CD8-positive, alpha-beta memory T cell (primary cell): ENCODE results near the gene UMAD1. TPM values are rescaled to one million over a fixed set of nuclear protein-coding genes. Genes with fewer than 3 reads are reported as not detected.

Experiments used
- CTCF ChIA-PET: fragments of 350-600 bp; sonication (Branson Sonifier 250); formaldehyde crosslinking; loops from one replicate; lab custom pipeline; 2021; ENCODE audit warnings: antibody characterized with exemption; lab: Charles Lee
- POLR2A ChIA-PET: fragments of 350-600 bp; sonication (Branson Sonifier 250); formaldehyde crosslinking; loops from one replicate; lab custom pipeline; 2021; ENCODE audit warnings: antibody characterized with exemption; lab: Charles Lee
- DNase-seq, 5 donors: peaks; one replicate each; pipeline versions ENCODE4 v3.0.0 to v3.0.0-alpha.2; 2020 to 2022; ENCODE audit warnings: mixed read lengths in 1 of 5
- H3K27ac ChIP-seq: one replicate; pipeline ENCODE4 v1.7.0; 2013; ENCODE audit warnings: low read depth, mild to moderate bottlenecking, low read length, moderate library complexity
- H3K27me3 ChIP-seq: 2 replicates; pipeline ENCODE4 v1.7.0; 2013; ENCODE audit warnings: low read length, mild to moderate bottlenecking; ENCODE audit not compliant: insufficient read depth, poor library complexity, severe bottlenecking
- H3K36me3 ChIP-seq: 2 replicates; pipeline ENCODE4 v1.7.0; 2013; ENCODE audit warnings: mild to moderate bottlenecking, low read length, moderate library complexity; ENCODE audit not compliant: insufficient read depth
- H3K4me1 ChIP-seq: 2 replicates; pipeline ENCODE4 v1.7.0; 2013; ENCODE audit warnings: mild to moderate bottlenecking, low read length, moderate library complexity; ENCODE audit not compliant: insufficient read depth
- H3K4me3 ChIP-seq: 2 replicates; pipeline ENCODE4 v1.7.0; 2013; ENCODE audit warnings: mild to moderate bottlenecking, low read length
- H3K9me3 ChIP-seq: 2 replicates; pipeline ENCODE4 v1.7.0; 2013; ENCODE audit warnings: mild to moderate bottlenecking, low read length
- H3K27ac Mint-ChIP-seq, 8 donors: one replicate each; pipeline ENCODE4 v1.8.0; 2020 to 2021; ENCODE audit warnings: mixed read lengths in 8 of 8, mild to moderate bottlenecking in 6 of 8, inconsistent platforms in 3 of 8, moderate library complexity in 3 of 8
- H3K27me3 Mint-ChIP-seq, 2 donors: one replicate each; pipeline ENCODE4 v1.8.0; 2020 to 2021; ENCODE audit warnings: mixed read lengths in 2 of 2, mild to moderate bottlenecking in 1 of 2, moderate library complexity in 1 of 2
- H3K36me3 Mint-ChIP-seq, 3 donors: one replicate each; pipeline ENCODE4 v1.8.0; 2020 to 2021; ENCODE audit warnings: mixed read lengths in 3 of 3, inconsistent platforms in 1 of 3, mild to moderate bottlenecking in 1 of 3
- H3K4me1 Mint-ChIP-seq, 3 donors: one replicate each; pipeline ENCODE4 v1.8.0; 2020 to 2021; ENCODE audit warnings: mixed read lengths in 3 of 3, inconsistent platforms in 1 of 3, mild to moderate bottlenecking in 1 of 3
- H3K4me3 Mint-ChIP-seq, 7 donors: one replicate each; pipeline ENCODE4 v1.8.0; 2020 to 2021; ENCODE audit warnings: mixed read lengths in 7 of 7, mild to moderate bottlenecking in 6 of 7, moderate library complexity in 4 of 7, inconsistent platforms in 2 of 7
- H3K9me3 Mint-ChIP-seq, 5 donors: one replicate each; pipeline ENCODE4 v1.8.0; 2020 to 2022; ENCODE audit warnings: mixed read lengths in 5 of 5, mild to moderate bottlenecking in 3 of 5, moderate library complexity in 2 of 5, inconsistent platforms in 1 of 5
- polyA plus RNA-seq: library from polyadenylated mRNA; unstranded; fragments of 300-500 nt; fragmentation: Illumina TruSeq; gene quantifications from one replicate; pipeline ENCODE4 v1.2.3, GENCODE V29; 2021
- total RNA-seq, 2 experiments: library from RNA; stranded (reverse); gene quantifications; one replicate each; pipeline ENCODE4 v1.2.3, GENCODE V29; 2021

UMAD1 gene
- total and polyA plus RNA-seq, 3 experiments from 2014 or later, result 13.5 to 27.4 (median 14.8) TPM

- Histone ChIP-seq H3K9me3 (no peaks in the 10 kb centered on the region), H3K27me3 (no peaks in the 10 kb centered on the region), H3K4me1 (peaks cover 13% of the 10 kb centered on the region), H3K4me3 (no peak overlapping the region), H3K27ac (no peak overlapping the region), H3K36me3 (no peaks in the 10 kb centered on the region)
- ChIA-PET CTCF (interaction anchor here (1.0 to 2.1 kb wide), 12 partner anchors 33 to 536 kb away, joined by 3 to 16 read pairs (median 4); partner anchors contain the start of gene GLCCI1), POLR2A (no interaction called here)
- no peak for DNase-seq
- peaks cover 34 to 43% (median 35%) of the 10 kb centered on the region in 3 donors for H3K4me1 Mint-ChIP-seq
- no peaks in the 10 kb centered on the region for H3K27me3 Mint-ChIP-seq
- no peak overlapping the region for H3K4me3 Mint-ChIP-seq
- H3K9me3 Mint-ChIP-seq, result peaks cover 3 to 8% (median 4%) of the 10 kb centered on the region in 5 donors
- peak overlapping the region in 1 of 8 donors; percentile 51 for H3K27ac Mint-ChIP-seq
- H3K36me3 Mint-ChIP-seq, result peaks cover 5 to 10% (median 7%) of the 10 kb centered on the region in 3 donors
Measured at GRCh38 chr7:7681936-7682329, 41.4 kb downstream of the UMAD1 start.

GRCh38 chr7:7682861-7683260 is 42.3 kb downstream of the UMAD1 start:
- Histone ChIP-seq H3K36me3 (no peaks in the 10 kb centered on the region), H3K27me3 (no peaks in the 10 kb centered on the region), H3K4me1 (peaks cover 13% of the 10 kb centered on the region), H3K4me3 (no peak overlapping the region), H3K9me3 (no peaks in the 10 kb centered on the region), H3K27ac (no peak overlapping the region)
- peak overlapping the region in 2 of 7 donors; percentile 19 to 38 for H3K4me3 Mint-ChIP-seq
- ChIA-PET POLR2A (no interaction called here), CTCF (no interaction called here)
- peaks cover 2 to 9% (median 3%) of the 10 kb centered on the region in 3 donors for H3K36me3 Mint-ChIP-seq
- H3K4me1 Mint-ChIP-seq, result peaks cover 39 to 50% (median 40%) of the 10 kb centered on the region in 3 donors
- peaks cover 2 to 3% (median 2%) of the 10 kb centered on the region in 5 donors for H3K9me3 Mint-ChIP-seq
- no peaks in the 10 kb centered on the region for H3K27me3 Mint-ChIP-seq
- H3K27ac Mint-ChIP-seq, result no peak overlapping the region
- DNase-seq, result no peak

GRCh38 chr7:7686811-7687508 is 46.4 kb downstream of the UMAD1 start:
- peak overlapping the region in 2 of 8 donors; percentile 13 to 38 for H3K27ac Mint-ChIP-seq
- ChIA-PET CTCF (interaction anchor here (1.0 kb wide), 1 partner anchor 10 kb away, joined by 3 read pairs; no protein-coding TSS in a partner anchor), POLR2A (no interaction called here)
- Histone ChIP-seq H3K4me3 (no peak overlapping the region), H3K36me3 (no peaks in the 10 kb centered on the region), H3K9me3 (no peaks in the 10 kb centered on the region), H3K4me1 (peaks cover 5% of the 10 kb centered on the region), H3K27me3 (no peaks in the 10 kb centered on the region), H3K27ac (no peak overlapping the region)
- no peak overlapping the region for H3K4me3 Mint-ChIP-seq
- DNase-seq, result no peak
- H3K9me3 Mint-ChIP-seq, result no peaks in the 10 kb centered on the region
- peaks cover 0 to 8% (median 5%) of the 10 kb centered on the region in 3 donors for H3K36me3 Mint-ChIP-seq
- peaks cover 21 to 41% (median 25%) of the 10 kb centered on the region in 3 donors for H3K4me1 Mint-ChIP-seq
- H3K27me3 Mint-ChIP-seq, result no peaks in the 10 kb centered on the region

GRCh38 chr7:7687800-7688199 is 47.2 kb downstream of the UMAD1 start:
- Histone ChIP-seq H3K9me3 (no peaks in the 10 kb centered on the region), H3K27me3 (no peaks in the 10 kb centered on the region), H3K4me3 (no peak overlapping the region), H3K27ac (no peak overlapping the region), H3K36me3 (no peaks in the 10 kb centered on the region), H3K4me1 (peaks cover 5% of the 10 kb centered on the region)
- peaks cover 0 to 11% (median 8%) of the 10 kb centered on the region in 3 donors for H3K36me3 Mint-ChIP-seq
- ChIA-PET CTCF (interaction anchor here (1.3 kb wide), 1 partner anchor 21 kb away, joined by 3 read pairs; no protein-coding TSS in a partner anchor), POLR2A (no interaction called here)
- H3K9me3 Mint-ChIP-seq, result no peaks in the 10 kb centered on the region
- no peak overlapping the region for H3K27ac Mint-ChIP-seq
- H3K4me1 Mint-ChIP-seq, result peaks cover 18 to 33% (median 20%) of the 10 kb centered on the region in 3 donors
- no peaks in the 10 kb centered on the region for H3K27me3 Mint-ChIP-seq
- DNase-seq, result no peak
- H3K4me3 Mint-ChIP-seq, result no peak overlapping the region

GRCh38 chr7:7688310-7688709 is 47.8 kb downstream of the UMAD1 start:
- Histone ChIP-seq H3K4me1 (peaks cover 5% of the 10 kb centered on the region), H3K4me3 (no peak overlapping the region), H3K9me3 (no peaks in the 10 kb centered on the region), H3K36me3 (no peaks in the 10 kb centered on the region), H3K27me3 (no peaks in the 10 kb centered on the region), H3K27ac (no peak overlapping the region)
- POLR2A ChIA-PET, result no interaction called here
- H3K27ac Mint-ChIP-seq, result no peak overlapping the region
- CTCF ChIA-PET, result interaction anchor here (1.3 kb wide), 1 partner anchor 22 kb away, joined by 3 read pairs; no protein-coding TSS in a partner anchor
- no peak for DNase-seq
- H3K9me3 Mint-ChIP-seq, result no peaks in the 10 kb centered on the region
- peaks cover 0 to 11% (median 8%) of the 10 kb centered on the region in 3 donors for H3K36me3 Mint-ChIP-seq
- peaks cover 15 to 29% (median 17%) of the 10 kb centered on the region in 3 donors for H3K4me1 Mint-ChIP-seq
- no peaks in the 10 kb centered on the region for H3K27me3 Mint-ChIP-seq
- H3K4me3 Mint-ChIP-seq, result no peak overlapping the region

- Histone ChIP-seq H3K9me3 (no peaks in the 10 kb centered on the region), H3K27me3 (no peaks in the 10 kb centered on the region), H3K4me3 (no peak overlapping the region), H3K4me1 (peaks cover 5% of the 10 kb centered on the region), H3K36me3 (no peaks in the 10 kb centered on the region), H3K27ac (no peak overlapping the region)
- CTCF ChIA-PET, result no interaction called here
- H3K4me3 Mint-ChIP-seq, result no peak overlapping the region
- H3K27ac Mint-ChIP-seq, result no peak overlapping the region
- no peaks in the 10 kb centered on the region for H3K27me3 Mint-ChIP-seq
- peaks cover 0 to 11% (median 8%) of the 10 kb centered on the region in 3 donors for H3K36me3 Mint-ChIP-seq
- DNase-seq, result no peak
- H3K9me3 Mint-ChIP-seq, result no peaks in the 10 kb centered on the region
- H3K4me1 Mint-ChIP-seq, result peaks cover 15 to 29% (median 17%) of the 10 kb centered on the region in 3 donors
- POLR2A ChIA-PET, result no interaction called here
Measured at GRCh38 chr7:7688956-7689355, 48.4 kb downstream of the UMAD1 start.

- H3K9me3 Mint-ChIP-seq, result peaks cover 0 to 5% (median 0%) of the 10 kb centered on the region in 5 donors
- Histone ChIP-seq H3K4me1 (no peaks in the 10 kb centered on the region), H3K9me3 (no peaks in the 10 kb centered on the region), H3K4me3 (no peak overlapping the region), H3K36me3 (no peaks in the 10 kb centered on the region), H3K27me3 (no peaks in the 10 kb centered on the region), H3K27ac (no peak overlapping the region)
- peaks cover 8 to 23% (median 15%) of the 10 kb centered on the region in 3 donors for H3K4me1 Mint-ChIP-seq
- H3K36me3 Mint-ChIP-seq, result peaks cover 13 to 23% (median 14%) of the 10 kb centered on the region in 3 donors
- no peaks in the 10 kb centered on the region for H3K27me3 Mint-ChIP-seq
- ChIA-PET CTCF (no interaction called here), POLR2A (interaction anchor here (0.6 kb wide), 1 partner anchor 53 kb away, joined by 4 read pairs; the partner anchor contains the start of gene UMAD1)
- H3K4me3 Mint-ChIP-seq, result no peak overlapping the region
- DNase-seq, result no peak
- no peak overlapping the region for H3K27ac Mint-ChIP-seq
Measured at GRCh38 chr7:7693881-7694280, 53.3 kb downstream of the UMAD1 start.

GRCh38 chr7:7694542-7694941 is 54.0 kb downstream of the UMAD1 start:
- DNase-seq, result no peak
- Mint-ChIP-seq H3K27ac (no peak overlapping the region), H3K36me3 (peaks cover 13 to 21% (median 14%) of the 10 kb centered on the region in 3 donors), H3K4me3 (no peak overlapping the region), H3K4me1 (peaks cover 11 to 19% (median 18%) of the 10 kb centered on the region in 3 donors), H3K9me3 (peaks cover 0 to 5% (median 0%) of the 10 kb centered on the region in 5 donors), H3K27me3 (no peaks in the 10 kb centered on the region)
- ChIA-PET POLR2A (no interaction called here), CTCF (no interaction called here)
- no peaks in the 10 kb centered on the region for H3K9me3 ChIP-seq
- H3K36me3 ChIP-seq, result no peaks in the 10 kb centered on the region
- H3K4me3 ChIP-seq, result no peak overlapping the region
- H3K27me3 ChIP-seq, result no peaks in the 10 kb centered on the region
- H3K27ac ChIP-seq, result no peak overlapping the region
- H3K4me1 ChIP-seq, result peaks cover 3% of the 10 kb centered on the region
